Mesenchymal stem cell (in vitro differentiated cells and primary cell): ENCODE results near the gene CACFD1.

Source experiments
- DNase-seq: peaks from one replicate; pipeline ENCODE4 v3.0.0-alpha.2; 2013
- H2AFZ ChIP-seq: one replicate; pipeline ENCODE4 v1.6.1; 2013; ENCODE audit warnings: low read depth, mild to moderate bottlenecking, control low read depth, inconsistent platforms, low read length, moderate library complexity
- H2AK5ac ChIP-seq: 2 replicates; pipeline ENCODE4 v1.6.1; 2013; ENCODE audit warnings: low read length, moderate library complexity, mild to moderate bottlenecking, inconsistent platforms; ENCODE audit not compliant: severe bottlenecking
- H2BK120ac ChIP-seq: one replicate; pipeline ENCODE4 v1.6.1; 2013; ENCODE audit warnings: low read depth, mild to moderate bottlenecking, inconsistent platforms, low read length, moderate library complexity
- H2BK12ac ChIP-seq, 2 experiments: one replicate each; pipeline ENCODE4 v1.6.1; 2013; ENCODE audit warnings: inconsistent platforms in 2 of 2, low read length in 2 of 2, mild to moderate bottlenecking in 2 of 2, moderate library complexity in 2 of 2, control low read depth in 1 of 2
- H2BK15ac ChIP-seq: one replicate; pipeline ENCODE4 v1.6.1; 2013; ENCODE audit warnings: mild to moderate bottlenecking, low read depth, inconsistent platforms; ENCODE audit not compliant: poor library complexity, severe bottlenecking
- H2BK5ac ChIP-seq: 2 replicates; pipeline ENCODE4 v1.6.1; 2013; ENCODE audit warnings: low read depth, mild to moderate bottlenecking, low read length, control low read depth, inconsistent platforms; ENCODE audit not compliant: poor library complexity, severe bottlenecking
- H3K14ac ChIP-seq, 2 experiments: one replicate each; pipeline ENCODE4 v1.6.1; 2013; ENCODE audit warnings: inconsistent platforms in 2 of 2, low read length in 2 of 2, control low read depth in 1 of 2, mild to moderate bottlenecking in 1 of 2, moderate library complexity in 1 of 2
- H3K18ac ChIP-seq, 2 experiments: one replicate each; pipeline ENCODE4 v1.6.1; 2013; ENCODE audit warnings: inconsistent platforms in 2 of 2, low read length in 2 of 2, control low read depth in 1 of 2, low read depth in 1 of 2, mild to moderate bottlenecking in 1 of 2
- H3K23ac ChIP-seq, 2 experiments: one replicate each; pipeline ENCODE4 v1.6.1; 2013; ENCODE audit warnings: inconsistent platforms in 2 of 2, low read length in 2 of 2, mild to moderate bottlenecking in 2 of 2, moderate library complexity in 2 of 2, control low read depth in 1 of 2
- H3K27ac ChIP-seq: 2 replicates; pipeline ENCODE4 v1.5.1; 2013; ENCODE audit warnings: mild to moderate bottlenecking, moderate library complexity, low read length, control low read depth, inconsistent platforms; ENCODE audit not compliant: poor library complexity, severe bottlenecking
- H3K27me3 ChIP-seq, 2 experiments: 2 replicates each; pipeline versions ENCODE4 v1.6.1 to v1.7.0; 2013; ENCODE audit warnings: low read length in 2 of 2, mild to moderate bottlenecking in 2 of 2, moderate library complexity in 2 of 2, control low read depth in 1 of 2, inconsistent platforms in 1 of 2; ENCODE audit not compliant: control insufficient read depth in 1 of 2, insufficient read depth in 1 of 2
- H3K36me3 ChIP-seq, 2 experiments: 2 replicates each; pipeline versions ENCODE4 v1.6.1 to v1.7.0; 2013; ENCODE audit warnings: low read length in 2 of 2, control low read depth in 1 of 2, inconsistent platforms in 1 of 2, low read depth in 1 of 2, mild to moderate bottlenecking in 1 of 2; ENCODE audit not compliant: insufficient read depth in 2 of 2, control insufficient read depth in 1 of 2
- H3K4ac ChIP-seq, 2 experiments: one replicate each; pipeline ENCODE4 v1.6.1; 2013; ENCODE audit warnings: inconsistent platforms in 2 of 2, low read length in 2 of 2, mild to moderate bottlenecking in 2 of 2, moderate library complexity in 2 of 2, control low read depth in 1 of 2, low read depth in 1 of 2
- H3K4me1 ChIP-seq: 2 replicates; pipeline ENCODE4 v1.6.1; 2013; ENCODE audit warnings: low read depth, low read length, control low read depth; ENCODE audit not compliant: control insufficient read depth, insufficient read depth
- H3K4me2 ChIP-seq: 2 replicates; pipeline ENCODE4 v1.6.1; 2013; ENCODE audit warnings: low read length, mild to moderate bottlenecking, inconsistent platforms; ENCODE audit not compliant: poor library complexity, severe bottlenecking
- H3K4me3 ChIP-seq, 2 experiments: 2 replicates each; pipeline versions ENCODE4 v1.5.1 to v1.7.0; 2013; ENCODE audit warnings: low read length in 2 of 2, mild to moderate bottlenecking in 2 of 2, control low read depth in 1 of 2, low read depth in 1 of 2; ENCODE audit not compliant: insufficient read depth in 1 of 2
- H3K79me1 ChIP-seq: replicated peaks from 2 replicates; pipeline ENCODE4 v1.6.1; 2013; ENCODE audit warnings: mild to moderate bottlenecking, control low read depth, low read length, inconsistent platforms; ENCODE audit not compliant: poor library complexity, severe bottlenecking
- H3K9ac ChIP-seq: 2 replicates; pipeline ENCODE4 v1.7.0; 2013; ENCODE audit warnings: mild to moderate bottlenecking, low read length, moderate library complexity
- H3K9me3 ChIP-seq: 2 replicates; pipeline ENCODE4 v1.7.0; 2013; ENCODE audit warnings: mild to moderate bottlenecking, low read length; ENCODE audit not compliant: control insufficient read depth
- H4K8ac ChIP-seq: one replicate; pipeline ENCODE4 v1.6.1; 2013; ENCODE audit warnings: inconsistent platforms, mild to moderate bottlenecking, low read length, moderate library complexity
- H4K91ac ChIP-seq: one replicate; pipeline ENCODE4 v1.6.1; 2013; ENCODE audit warnings: mild to moderate bottlenecking, low read length, inconsistent platforms
- WGBS: methylation state at CpG from one replicate; pipeline ENCODE4 v1.1.7; 2013; ENCODE audit warnings: mixed read lengths; 5-methylcytosine and 5-hydroxymethylcytosine counted together

The CACFD1 gene

GRCh38 chr9:133476941-133477340 is 17.2 kb downstream of the CACFD1 start:
- Histone ChIP-seq H2AK5ac (no peak overlapping the region), H3K4me2 (no peak overlapping the region), H2BK120ac (no peak overlapping the region), H3K79me1 (peaks cover 31% of the 10 kb centered on the region), H2AFZ (no peak overlapping the region), H4K8ac (peak overlapping the region; percentile 2), H3K27me3 (no peaks in the 10 kb centered on the region), H2BK5ac (no peak overlapping the region), H3K27ac (no peak overlapping the region), H3K4ac (peak overlapping the region in 1 of 2 experiments; percentile 49), H3K23ac (no peak overlapping the region), H4K91ac (peak overlapping the region; percentile 55), H3K18ac (no peak overlapping the region), H3K14ac (no peak overlapping the region), H2BK15ac (peak overlapping the region; percentile 36), H3K4me1 (peaks cover 28% of the 10 kb centered on the region), H3K4me3 (no peak overlapping the region), H2BK12ac (no peak overlapping the region), H3K36me3 (peaks cover 46 to 51% of the 10 kb centered on the region in 2 experiments), H3K9ac (no peak overlapping the region), H3K9me3 (no peaks in the 10 kb centered on the region)
- WGBS = 95% methylated on average over 21 of the region's 21 CpGs
- DNase-seq = no peak

DNA sequence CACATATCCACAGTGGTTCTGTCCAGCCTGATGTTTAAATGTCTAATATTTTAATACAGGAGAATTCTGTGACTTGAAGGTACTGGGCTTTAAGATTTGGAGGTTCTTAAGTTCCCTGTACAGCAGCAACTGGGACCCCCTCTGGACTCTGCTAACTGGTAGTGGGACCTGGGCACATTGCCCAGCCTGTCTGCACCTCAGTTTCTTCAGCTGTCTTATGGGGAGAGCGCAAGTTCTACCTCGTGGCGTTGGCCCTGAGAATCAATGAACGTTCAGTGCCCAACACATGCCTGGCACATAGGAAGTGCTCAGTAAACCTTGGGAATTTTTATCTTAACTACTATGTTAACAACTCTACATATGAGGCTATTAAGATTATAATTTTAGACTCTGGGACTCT is 17.7 kb downstream of the CACFD1 start:
- no peak overlapping the region for H2AFZ ChIP-seq
- H2BK15ac ChIP-seq = no peak overlapping the region
- H3K36me3 ChIP-seq = peaks cover 45 to 46% of the 10 kb centered on the region in 2 experiments
- H4K91ac ChIP-seq = no peak overlapping the region
- no peak overlapping the region for H2BK5ac ChIP-seq
- H3K9me3 ChIP-seq = no peaks in the 10 kb centered on the region
- H2BK120ac ChIP-seq = no peak overlapping the region
- H4K8ac ChIP-seq = no peak overlapping the region
- DNase-seq = no peak
- no peak overlapping the region for H3K9ac ChIP-seq
- H3K27ac ChIP-seq = no peak overlapping the region
- H2AK5ac ChIP-seq = no peak overlapping the region
- H3K4me2 ChIP-seq = no peak overlapping the region
- no peak overlapping the region for H3K18ac ChIP-seq
- no peak overlapping the region for H3K14ac ChIP-seq
- peaks cover 28% of the 10 kb centered on the region for H3K4me1 ChIP-seq
- peaks cover 31% of the 10 kb centered on the region for H3K79me1 ChIP-seq
- WGBS = 90% methylated on average over 3 of the region's 4 CpGs
- no peak overlapping the region for H3K4ac ChIP-seq
- peak overlapping the region in 1 of 2 experiments; percentile 84 for H3K4me3 ChIP-seq
- no peak overlapping the region for H3K23ac ChIP-seq
- H2BK12ac ChIP-seq = no peak overlapping the region
- no peaks in the 10 kb centered on the region for H3K27me3 ChIP-seq

DNA sequence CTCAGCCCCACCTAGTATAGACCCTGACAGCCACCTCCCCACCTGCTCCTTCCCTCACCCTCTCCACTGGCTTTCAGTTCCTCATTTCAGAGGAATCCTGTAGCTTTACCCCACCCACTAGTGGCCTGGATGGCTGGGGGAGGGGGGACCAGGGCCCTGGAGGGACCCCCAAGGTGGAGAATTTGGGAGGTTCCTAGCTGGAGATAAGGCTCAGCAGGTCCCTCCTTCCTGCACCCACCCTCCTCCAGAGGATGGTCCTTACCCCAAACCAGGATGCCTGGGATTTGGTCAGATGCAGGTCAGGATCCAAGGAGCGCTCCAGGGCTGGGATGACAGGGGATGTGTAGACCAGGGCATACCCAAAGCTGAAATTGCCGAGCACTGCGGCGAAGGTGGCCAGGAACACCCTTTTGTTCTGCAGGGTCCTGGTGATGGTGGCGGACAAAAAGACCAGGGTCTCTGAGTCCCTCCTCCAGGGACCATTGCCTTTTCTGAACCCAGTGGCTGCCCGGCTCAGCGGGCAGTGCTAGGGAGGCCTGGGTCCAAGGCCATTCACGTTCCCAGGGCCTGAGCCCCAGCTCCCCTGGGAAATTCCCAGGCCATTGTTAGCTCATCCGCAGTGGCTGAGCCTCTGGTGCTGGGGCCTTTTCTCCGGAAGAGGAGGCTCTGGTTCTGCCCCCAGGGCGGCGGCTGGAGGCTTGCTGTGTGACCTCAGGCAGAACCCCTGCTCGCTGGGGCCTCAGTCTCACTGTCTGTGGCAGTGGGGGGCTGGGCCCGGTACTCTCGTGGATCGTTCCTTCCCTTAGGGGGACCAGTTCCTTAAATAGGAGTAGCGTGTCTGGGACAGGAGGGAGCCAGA is 18.4 kb downstream of the CACFD1 start:
- Histone ChIP-seq H2BK120ac (no peak overlapping the region), H4K91ac (peak overlapping the region; percentile 82)

More for the DNA sequence above, 18.4 kb downstream of the CACFD1 start:
- peak overlapping the region; percentile 68 for H4K8ac ChIP-seq
- H3K9ac ChIP-seq = peak overlapping the region; percentile 86
- peak overlapping the region in 1 of 2 experiments; percentile 81 for H3K14ac ChIP-seq
- H2BK15ac ChIP-seq = peak overlapping the region; percentile 91
- no peaks in the 10 kb centered on the region for H3K9me3 ChIP-seq
- H2AK5ac ChIP-seq = peak overlapping the region; percentile 1
- H3K4me2 ChIP-seq = peak overlapping the region; percentile 74
- H2AFZ ChIP-seq = no peak overlapping the region
- peak overlapping the region; percentile 72 to 84 for H3K4me3 ChIP-seq
- H2BK12ac ChIP-seq = peak overlapping the region in 1 of 2 experiments; percentile 7
- no peaks in the 10 kb centered on the region for H3K27me3 ChIP-seq
- H3K18ac ChIP-seq = peak overlapping the region; percentile 53 to 88
- H3K4me1 ChIP-seq = peaks cover 28% of the 10 kb centered on the region
- H3K79me1 ChIP-seq = peaks cover 28% of the 10 kb centered on the region
- peaks cover 38% of the 10 kb centered on the region in 2 experiments for H3K36me3 ChIP-seq
- peak overlapping the region in 1 of 2 experiments; percentile 43 for H3K23ac ChIP-seq
- peak overlapping the region; percentile 12 for H2BK5ac ChIP-seq
- H3K27ac ChIP-seq = peak overlapping the region; percentile 27
- peak; percentile 89 for DNase-seq
- WGBS = 40% methylated on average over 14 of the region's 17 CpGs
- peak overlapping the region; percentile 0 to 89 for H3K4ac ChIP-seq
